A673 (cell line): Measurements from ENCODE around the gene NUP188.

Source experiments
- CTCF ChIP-seq: fragments of 300-800, 200-600 bp; sonication (generic); conservative IDR thresholded peaks from 2 replicates; pipeline ENCODE4 v1.5.1; 2017; ENCODE audit warnings: low read depth, mild to moderate bottlenecking, antibody characterized with exemption, low read length, moderate library complexity, mixed read lengths
- EZH2 ChIP-seq: fragments of 200-600 bp; sonication (generic); IDR thresholded peaks from 2 replicates; pipeline ENCODE4 v1.6.1; 2017; ENCODE audit warnings: borderline replicate concordance, low read depth, mild to moderate bottlenecking, mixed read lengths, antibody characterized with exemption, low read length; ENCODE audit not compliant: poor library complexity, severe bottlenecking

- TF ChIP-seq CTCF (no peak), EZH2 (no peak)
These were observed 79.8 kb downstream of the NUP188 start for GRCh38 chr9:129027224-129027684.
